Type B pancreatic cell (in vitro differentiated cells): Measurements from ENCODE around the gene RTN4. TPM values are rescaled to one million over a fixed set of nuclear protein-coding genes. Genes with fewer than 3 reads are reported as not detected.

Source experiments
- DNase-seq: peaks from one replicate; pipeline ENCODE4 v3.0.0; 2021; ENCODE audit warnings: mixed read lengths; ENCODE audit not compliant: unreplicated experiment; ENCODE audit errors: extremely low spot score
- H3K27ac Mint-ChIP-seq: 2 replicates; pipeline ENCODE4 v1.8.0; 2021; ENCODE audit warnings: mild to moderate bottlenecking, mixed read lengths
- H3K27me3 Mint-ChIP-seq: 2 replicates; pipeline ENCODE4 v1.8.0; 2021; ENCODE audit warnings: mixed read lengths
- H3K36me3 Mint-ChIP-seq: 2 replicates; pipeline ENCODE4 v1.8.0; 2021; ENCODE audit warnings: mixed read lengths
- H3K4me1 Mint-ChIP-seq: one replicate; pipeline ENCODE4 v1.8.0; 2021; ENCODE audit warnings: mixed read lengths; ENCODE audit not compliant: unreplicated experiment
- H3K4me3 Mint-ChIP-seq: 2 replicates; pipeline ENCODE4 v1.8.0; 2021; ENCODE audit warnings: mild to moderate bottlenecking, mixed read lengths
- H3K9me3 Mint-ChIP-seq: 2 replicates; pipeline ENCODE4 v1.8.0; 2021; ENCODE audit warnings: mixed read lengths
- total RNA-seq: library from RNA; stranded (reverse); gene quantifications from 2 replicates; pipeline ENCODE4 v1.2.1, GENCODE V29; 2021; ENCODE audit warnings: low replicate concordance
- TF ChIP-seq, protein P1 (sequence below): fragments of 200-600 bp; sonication (generic); conservative IDR thresholded peaks from 2 replicates; pipeline ENCODE4 v1.5.0; 2021; ENCODE audit warnings: antibody characterized with exemption, mild to moderate bottlenecking

Gene RTN4
- total RNA-seq, 1 donor from 2014 or later, result 187 TPM

DNA sequence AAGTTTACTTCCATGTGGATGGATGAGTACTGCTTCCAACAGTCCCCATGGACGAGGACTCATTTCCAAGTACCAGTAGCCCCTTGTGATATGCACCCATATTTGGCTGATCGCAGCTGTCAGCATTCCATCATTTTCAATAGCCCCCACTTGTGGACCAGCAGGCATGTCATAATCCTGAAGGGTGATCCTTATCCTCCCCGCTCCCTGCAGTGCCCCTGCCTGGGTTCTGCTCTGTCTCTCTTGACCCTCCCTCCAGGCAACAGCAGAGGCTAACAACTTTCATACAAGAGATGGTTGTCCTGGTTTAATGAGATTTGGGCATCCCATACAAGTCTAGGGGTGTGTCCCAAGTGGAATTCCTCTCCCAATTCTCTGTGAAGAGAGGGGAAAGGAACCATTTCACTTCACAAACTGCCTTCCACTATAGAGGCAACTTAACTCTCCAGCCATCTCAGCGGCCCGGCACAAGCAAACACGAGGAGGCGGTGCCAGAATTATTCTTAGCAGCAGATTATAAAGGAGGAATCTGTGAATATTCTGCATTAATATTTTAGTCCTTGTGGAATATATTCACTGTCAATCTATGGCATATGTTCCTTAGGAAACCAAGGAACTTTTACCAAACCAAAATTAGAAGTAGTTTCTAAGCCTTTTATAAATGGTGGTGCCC lies 110.7 kb downstream of the RTN4 start:
- Mint-ChIP-seq H3K9me3 (no peaks in the 10 kb centered on the region), H3K4me3 (no peak overlapping the region), H3K27me3 (no peaks in the 10 kb centered on the region), H3K27ac (no peak overlapping the region), H3K36me3 (no peaks in the 10 kb centered on the region), H3K4me1 (no peaks in the 10 kb centered on the region)
- TF ChIP-seq, protein P1, sequence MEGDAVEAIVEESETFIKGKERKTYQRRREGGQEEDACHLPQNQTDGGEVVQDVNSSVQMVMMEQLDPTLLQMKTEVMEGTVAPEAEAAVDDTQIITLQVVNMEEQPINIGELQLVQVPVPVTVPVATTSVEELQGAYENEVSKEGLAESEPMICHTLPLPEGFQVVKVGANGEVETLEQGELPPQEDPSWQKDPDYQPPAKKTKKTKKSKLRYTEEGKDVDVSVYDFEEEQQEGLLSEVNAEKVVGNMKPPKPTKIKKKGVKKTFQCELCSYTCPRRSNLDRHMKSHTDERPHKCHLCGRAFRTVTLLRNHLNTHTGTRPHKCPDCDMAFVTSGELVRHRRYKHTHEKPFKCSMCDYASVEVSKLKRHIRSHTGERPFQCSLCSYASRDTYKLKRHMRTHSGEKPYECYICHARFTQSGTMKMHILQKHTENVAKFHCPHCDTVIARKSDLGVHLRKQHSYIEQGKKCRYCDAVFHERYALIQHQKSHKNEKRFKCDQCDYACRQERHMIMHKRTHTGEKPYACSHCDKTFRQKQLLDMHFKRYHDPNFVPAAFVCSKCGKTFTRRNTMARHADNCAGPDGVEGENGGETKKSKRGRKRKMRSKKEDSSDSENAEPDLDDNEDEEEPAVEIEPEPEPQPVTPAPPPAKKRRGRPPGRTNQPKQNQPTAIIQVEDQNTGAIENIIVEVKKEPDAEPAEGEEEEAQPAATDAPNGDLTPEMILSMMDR, result no peak
- no peak for DNase-seq

DNA sequence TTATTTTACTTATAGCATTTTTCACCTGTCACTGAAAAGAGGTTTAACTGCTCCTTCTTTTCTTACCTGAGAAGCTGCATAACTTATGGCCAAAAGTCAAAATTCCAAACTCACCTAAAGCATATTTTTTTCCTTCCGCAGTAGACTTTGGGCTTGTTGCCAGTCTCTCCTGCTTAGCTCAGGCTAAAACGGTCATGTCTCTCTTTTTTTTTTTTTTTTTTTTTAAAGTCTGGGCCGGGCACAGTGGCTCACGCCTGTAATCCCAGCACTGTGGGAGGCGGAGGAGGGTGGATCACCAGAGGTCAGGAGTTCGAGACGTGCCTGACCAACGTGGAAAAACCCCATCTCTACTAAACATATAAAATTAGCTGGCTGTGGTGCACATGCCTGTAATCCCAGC lies 113.5 kb downstream of the RTN4 start:
- DNase-seq, result no peak
- H3K27me3 Mint-ChIP-seq, result no peaks in the 10 kb centered on the region
- no peak overlapping the region for H3K27ac Mint-ChIP-seq

DNA sequence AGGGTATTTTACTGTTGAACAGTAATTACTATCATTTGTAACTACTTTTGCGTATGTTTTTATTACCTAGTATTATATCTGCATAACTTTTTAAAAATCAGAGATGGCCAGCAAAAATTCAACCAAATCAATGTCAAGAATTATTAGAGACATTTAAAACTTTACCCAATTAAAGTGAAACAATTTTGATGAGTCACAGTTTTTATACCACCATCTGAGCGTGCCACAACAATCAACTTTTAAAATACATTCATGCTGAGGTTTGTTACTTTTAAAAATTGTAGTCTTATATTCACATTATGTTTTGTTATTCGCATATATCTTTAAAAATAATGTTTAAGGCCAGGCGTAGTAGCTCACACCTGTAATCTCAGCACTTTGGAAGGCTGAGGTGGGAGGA lies 114.9 kb downstream of the RTN4 start:
- no peak overlapping the region for H3K27ac Mint-ChIP-seq

More for the DNA sequence above, 113.5 kb downstream of the RTN4 start:
- Mint-ChIP-seq H3K4me3 (no peak overlapping the region), H3K9me3 (no peaks in the 10 kb centered on the region), H3K36me3 (no peaks in the 10 kb centered on the region), H3K4me1 (no peaks in the 10 kb centered on the region)
- TF ChIP-seq, protein P1, result no peak

DNA sequence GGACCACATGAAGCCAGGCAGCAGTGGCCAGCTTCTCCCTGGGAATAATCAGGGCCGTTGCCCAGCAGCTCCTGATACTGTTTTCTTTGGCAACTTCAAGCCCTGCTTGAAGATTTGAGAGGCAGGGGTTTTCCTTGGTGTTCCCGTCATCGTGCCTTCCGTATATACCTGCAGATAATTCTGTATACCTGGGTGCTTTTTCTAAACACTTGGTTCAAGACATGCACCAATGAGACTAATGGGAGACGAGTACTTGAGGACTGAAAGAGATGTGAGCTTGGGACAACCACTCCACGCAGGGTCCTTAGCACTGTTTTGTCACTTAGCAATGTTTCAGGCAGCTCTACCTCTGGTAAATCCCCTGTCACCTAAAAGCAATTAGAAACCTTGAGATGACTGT lies 118.8 kb downstream of the RTN4 start:
- H3K4me3 Mint-ChIP-seq, result no peak overlapping the region
- H3K9me3 Mint-ChIP-seq, result no peaks in the 10 kb centered on the region
- H3K4me1 Mint-ChIP-seq, result no peaks in the 10 kb centered on the region
- no peaks in the 10 kb centered on the region for H3K27me3 Mint-ChIP-seq
- no peak overlapping the region for H3K27ac Mint-ChIP-seq
- TF ChIP-seq, protein P1, result no peak
- H3K36me3 Mint-ChIP-seq, result no peaks in the 10 kb centered on the region
- DNase-seq, result no peak

More for the DNA sequence above, 114.9 kb downstream of the RTN4 start:
- Mint-ChIP-seq H3K4me3 (no peak overlapping the region), H3K4me1 (no peaks in the 10 kb centered on the region), H3K9me3 (no peaks in the 10 kb centered on the region), H3K36me3 (no peaks in the 10 kb centered on the region), H3K27me3 (no peaks in the 10 kb centered on the region)
- TF ChIP-seq, protein P1, result no peak
- DNase-seq, result no peak

DNA sequence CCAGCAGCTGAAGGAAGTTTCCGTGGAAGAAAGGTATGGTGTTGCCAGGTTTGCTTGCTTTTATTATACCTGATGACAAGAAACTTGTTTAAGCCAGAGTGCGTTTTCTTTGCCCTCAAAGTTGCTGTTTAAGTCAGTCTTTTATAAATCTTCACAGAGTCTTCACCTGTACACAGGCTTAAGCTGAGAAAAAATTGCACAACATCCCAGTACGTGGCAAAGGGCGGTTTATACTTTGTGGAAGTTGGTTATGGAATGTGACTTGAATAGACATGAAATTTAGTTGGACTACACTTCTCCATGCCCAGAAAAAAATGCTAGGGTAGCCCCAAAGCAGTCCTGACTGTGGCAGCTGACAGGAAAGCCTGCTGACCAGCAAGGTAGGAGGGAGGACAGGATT lies 121.5 kb downstream of the RTN4 start:
- H3K4me3 Mint-ChIP-seq, result no peak overlapping the region

More for the DNA sequence above, 121.5 kb downstream of the RTN4 start:
- Mint-ChIP-seq H3K36me3 (no peaks in the 10 kb centered on the region), H3K4me1 (no peaks in the 10 kb centered on the region), H3K27ac (no peak overlapping the region), H3K9me3 (no peaks in the 10 kb centered on the region), H3K27me3 (no peaks in the 10 kb centered on the region)
- TF ChIP-seq, protein P1, result no peak
- DNase-seq, result no peak
